Activated CD8-positive, alpha-beta memory T cell treated with anti-CD3 and anti-CD28 coated beads, Interleukin-2, amount 50 U/mL, for 48 hours (primary cell): Measurements from ENCODE around the gene RNU2-1.
"Not testable (repeated sequence)": the region's sequence is repeated elsewhere in the genome, so short reads cannot be mapped to it uniquely, and the experiment has no call there.

ENCODE experiments used
- DNase-seq: peaks from one replicate; pipeline ENCODE4 v3.0.0-alpha.2; 2020

The RNU2-1 gene

GRCh38 chr17:43215341-43215740 lies 18.4 kb downstream of the RNU2-1 start:
- no peak for DNase-seq

GRCh38 chr17:43213545-43213944 lies 20.2 kb downstream of the RNU2-1 start:
- no peak for DNase-seq

- no peak for DNase-seq
Observed at GRCh38 chr17:43212641-43213490, 20.9 kb downstream of the RNU2-1 start.

- DNase-seq: peak; percentile 84
Observed at GRCh38 chr17:43211480-43212402, 22.0 kb downstream of the RNU2-1 start, which contains the start of gene TMEM106A. TSS of gene TMEM106A (plus strand) at chr17:43211875. CDS start at chr17:43213042, 1,167 bp downstream.

GRCh38 chr17:43211123-43211479 lies 22.7 kb downstream of the RNU2-1 start:
- DNase-seq: no peak

- no peak for DNase-seq
Observed at GRCh38 chr17:43210576-43210975, 23.2 kb downstream of the RNU2-1 start.

GRCh38 chr17:43203013-43203412 lies 30.8 kb downstream of the RNU2-1 start:
- not testable (repeated sequence) for DNase-seq

GRCh38 chr17:43200127-43200526 lies 33.6 kb downstream of the RNU2-1 start:
- no peak for DNase-seq

- DNase-seq: no peak
Observed at GRCh38 chr17:43199633-43200032, 34.1 kb downstream of the RNU2-1 start.

GRCh38 chr17:43193251-43193650 lies 40.5 kb downstream of the RNU2-1 start:
- no peak for DNase-seq

GRCh38 chr17:43186656-43187055 lies 47.1 kb downstream of the RNU2-1 start:
- DNase-seq: not testable (repeated sequence)

GRCh38 chr17:43183921-43184320 lies 49.9 kb downstream of the RNU2-1 start:
- DNase-seq: no peak
